Sigmoid colon (tissue), 7 donors: ENCODE data around the gene IL12A. TPM values are rescaled to one million over a fixed set of nuclear protein-coding genes. Genes with fewer than 3 reads are reported as not detected.

Experiments used
- DNase-seq: peaks from one replicate; pipeline ENCODE4 v3.0.0-alpha.2; 2019
- H3K27ac ChIP-seq, 4 donors: fragments of 200-600 bp; sonication (generic); one replicate each; pipeline ENCODE4 v1.5.1; 2016 to 2019; ENCODE audit warnings: mild to moderate bottlenecking in 1 of 4
- H3K27me3 ChIP-seq, 3 donors: fragments of 200-600 bp; sonication (generic); one replicate each; pipeline ENCODE4 v1.5.1; 2019; ENCODE audit warnings: mild to moderate bottlenecking in 1 of 3
- H3K36me3 ChIP-seq, 4 donors: fragments of 200-600 bp; sonication (generic); one replicate each; pipeline ENCODE4 v1.5.1; 2016 to 2019
- H3K4me1 ChIP-seq, 4 donors: fragments of 200-600 bp; sonication (generic); one replicate each; pipeline ENCODE4 v1.5.1; 2017 to 2019
- H3K4me3 ChIP-seq, 4 donors: fragments of 200-600 bp; sonication (generic); one replicate each; pipeline ENCODE4 v1.5.1; 2017 to 2019; ENCODE audit warnings: mild to moderate bottlenecking in 2 of 4, moderate library complexity in 1 of 4
- H3K9me3 ChIP-seq, 4 donors: fragments of 200-600 bp in 3 of 4; sonication (generic) in 3 of 4; one replicate each; pipeline versions ENCODE4 v1.5.1 to v1.6.1; 2013 to 2019
- CTCF ChIP-seq, 4 experiments: fragments of 450-650 bp in 3 of 4; fragments of 200-600 bp in 1 of 4; IDR thresholded peaks; one replicate each; pipeline ENCODE4 v1.5.1; 2016 to 2019; ENCODE audit warnings: antibody characterized with exemption in 4 of 4, mild to moderate bottlenecking in 3 of 4, moderate library complexity in 2 of 4
- EP300 ChIP-seq, 4 donors: sonication (generic); formaldehyde crosslinking; IDR thresholded peaks; one replicate each; pipeline ENCODE4 v1.6.1; 2017; ENCODE audit warnings: antibody characterized with exemption in 4 of 4
- POLR2A ChIP-seq, 2 donors: fragments of 450-650 bp; IDR thresholded peaks; one replicate each; pipeline ENCODE4 v1.6.1; 2016; ENCODE audit warnings: antibody characterized with exemption in 2 of 2, mild to moderate bottlenecking in 2 of 2, moderate library complexity in 2 of 2
- POLR2AphosphoS5 ChIP-seq, 4 donors: sonication (generic); formaldehyde crosslinking; IDR thresholded peaks; one replicate each; pipeline ENCODE4 v1.6.1; 2017; ENCODE audit warnings: antibody characterized with exemption in 4 of 4
- WGBS, 2 donors: extraction: QIAGEN DNeasy Blood & Tissue Kit; methylation state at CpG; one replicate each; pipeline ENCODE4 v1.1.7; 2013; 5-methylcytosine and 5-hydroxymethylcytosine counted together
- intact Hi-C: fragments of 100-400 bp; cut with DNase I; formaldehyde crosslinking; loops from one replicate; pipeline ENCODE4 v1.15.1; 2023
- polyA plus RNA-seq, 3 donors: library from polyadenylated mRNA; stranded (reverse); fragments of 200-250 nt; gene quantifications; one replicate each; pipeline ENCODE4 v1.2.3, GENCODE V29; 2013
- total RNA-seq, 4 donors: library from RNA; depleted of rRNA; stranded (reverse); fragments of >200 nt; gene quantifications; one replicate each; pipeline ENCODE4 v1.1.0, GENCODE V29; 2016
- donor health status: healthy with polysubstance abuse.
- donor health status: Bipolar disorder and iron deficiency.
- donor health status: healthy.

Gene IL12A
- total and polyA plus RNA-seq, 7 donors = 0.27 to 3.9 (median 1.1) TPM; not detected in 2

GRCh38 chr3:159978918-159979703 lies 9.5 kb upstream of the IL12A start:
- DNase-seq = no peak
- H3K27me3 ChIP-seq = no peaks in the 10 kb centered on the region
- 53 to 84% methylated on average over 1 of the region's 1 CpG for WGBS, 2 donors
- H3K36me3 ChIP-seq = no peaks in the 10 kb centered on the region
- peaks cover 0 to 24% (median 11%) of the 10 kb centered on the region in 4 donors for H3K4me1 ChIP-seq
- no peak overlapping the region for H3K4me3 ChIP-seq
- peak overlapping the region; percentile 20 to 68 (median 49) for H3K27ac ChIP-seq
- intact Hi-C loops = loop anchor here (5.0 kb wide), 1 partner anchor 42 kb away; no protein-coding TSS in a partner anchor
- no peak for TF ChIP-seq POLR2A (IDR thresholded peaks at IDR 0.05)
- no peak for TF ChIP-seq EP300 (IDR thresholded peaks at IDR 0.05)
- no peak for TF ChIP-seq POLR2AphosphoS5 (IDR thresholded peaks at IDR 0.05)
- TF ChIP-seq CTCF (IDR thresholded peaks at IDR 0.05) = no peak
- no peaks in the 10 kb centered on the region for H3K9me3 ChIP-seq

GRCh38 chr3:159982442-159982974 lies 6.1 kb upstream of the IL12A start:
- H3K27me3 ChIP-seq = no peaks in the 10 kb centered on the region
- DNase-seq = no peak
- H3K9me3 ChIP-seq = no peaks in the 10 kb centered on the region
- no peak overlapping the region for H3K4me3 ChIP-seq
- H3K27ac ChIP-seq = no peak overlapping the region
- H3K36me3 ChIP-seq = no peaks in the 10 kb centered on the region
- WGBS, 2 donors = 77 to 89% methylated on average over 4 of the region's 4 CpGs
- TF ChIP-seq EP300 (IDR thresholded peaks at IDR 0.05) = no peak
- TF ChIP-seq POLR2A (IDR thresholded peaks at IDR 0.05) = no peak
- TF ChIP-seq POLR2AphosphoS5 (IDR thresholded peaks at IDR 0.05) = no peak
- TF ChIP-seq CTCF (IDR thresholded peaks at IDR 0.05) = no peak
- intact Hi-C loops = no loop called here
- H3K4me1 ChIP-seq = peaks cover 0 to 17% (median 11%) of the 10 kb centered on the region in 4 donors

- Histone ChIP-seq H3K4me1 (peaks cover 0 to 28% (median 15%) of the 10 kb centered on the region in 4 donors), H3K27me3 (no peaks in the 10 kb centered on the region), H3K4me3 (no peak overlapping the region), H3K36me3 (no peaks in the 10 kb centered on the region), H3K27ac (no peak overlapping the region), H3K9me3 (no peaks in the 10 kb centered on the region)
- 56 to 79% methylated on average over 5 of the region's 5 CpGs for WGBS, 2 donors
- DNase-seq = no peak
- intact Hi-C loops = loop anchor here (5.0 kb wide), 1 partner anchor 160 kb away; no protein-coding TSS in a partner anchor
- TF ChIP-seq POLR2AphosphoS5 (IDR thresholded peaks at IDR 0.05) (no peak), POLR2A (IDR thresholded peaks at IDR 0.05) (no peak), CTCF (IDR thresholded peaks at IDR 0.05) (no peak), EP300 (IDR thresholded peaks at IDR 0.05) (no peak)
Measured at GRCh38 chr3:159987291-159987711, 1.3 kb upstream of the IL12A start.

GRCh38 chr3:159989973-159990846 lies 1.6 kb downstream of the IL12A start:
- peaks cover 0 to 54% (median 31%) of the 10 kb centered on the region in 4 donors for H3K4me1 ChIP-seq
- no peak for DNase-seq
- TF ChIP-seq POLR2AphosphoS5 (IDR thresholded peaks at IDR 0.05) = no peak
- no peak for TF ChIP-seq POLR2A (IDR thresholded peaks at IDR 0.05)
- TF ChIP-seq EP300 (IDR thresholded peaks at IDR 0.05) = no peak
- no peak for TF ChIP-seq CTCF (IDR thresholded peaks at IDR 0.05)
- H3K4me3 ChIP-seq = no peak overlapping the region
- H3K27me3 ChIP-seq = no peaks in the 10 kb centered on the region
- intact Hi-C loops = loop anchor here (5.0 kb wide), 1 partner anchor 163 kb away; no protein-coding TSS in a partner anchor
- H3K27ac ChIP-seq = no peak overlapping the region
- H3K36me3 ChIP-seq = no peaks in the 10 kb centered on the region
- 68 to 83% methylated on average over 5 of the region's 5 CpGs for WGBS, 2 donors
- no peaks in the 10 kb centered on the region for H3K9me3 ChIP-seq
